Measurements from ENCODE around the gene SLC43A1. TPM values are rescaled to one million over a fixed set of nuclear protein-coding genes. Genes with fewer than 3 reads are reported as not detected.

SLC43A1 gene
- total RNA-seq, 1 donor from 2014 or later = 5.6 TPM

- TF ChIP-seq CTCF (IDR thresholded peaks at IDR 0.05) = no peak
- Mint-ChIP-seq H3K27ac (ENCODE audit: unreplicated experiment) (no peak overlapping the region), H3K27me3 (ENCODE audit: low read depth) (no peaks in the 10 kb centered on the region), H3K4me1 (ENCODE audit: low read depth) (peaks cover 16% of the 10 kb centered on the region), H3K4me3 (ENCODE audit: unreplicated experiment) (peak overlapping the region; percentile 95), H3K9me3 (ENCODE audit: low read depth) (no peaks in the 10 kb centered on the region), H3K36me3 (ENCODE audit: low read depth) (no peaks in the 10 kb centered on the region)
- DNase-seq (ENCODE audit: low spot score) = no peak
Measured at GRCh38 chr11:57516061-57516443, 550 bp upstream of the SLC43A1 start.

- Mint-ChIP-seq H3K27ac (ENCODE audit: unreplicated experiment) (no peak overlapping the region), H3K4me3 (ENCODE audit: unreplicated experiment) (peak overlapping the region; percentile 95), H3K9me3 (ENCODE audit: low read depth) (no peaks in the 10 kb centered on the region), H3K27me3 (ENCODE audit: low read depth) (no peaks in the 10 kb centered on the region), H3K36me3 (ENCODE audit: low read depth) (no peaks in the 10 kb centered on the region), H3K4me1 (ENCODE audit: low read depth) (peaks cover 16% of the 10 kb centered on the region)
- no peak for TF ChIP-seq CTCF (IDR thresholded peaks at IDR 0.05)
- DNase-seq (ENCODE audit: low spot score) = peak; percentile 80
Measured at GRCh38 chr11:57514538-57515331, 767 bp downstream of the SLC43A1 start.

- H3K4me1 Mint-ChIP-seq (ENCODE audit: low read depth) = peaks cover 16% of the 10 kb centered on the region
- peak; percentile 65 for DNase-seq (ENCODE audit: low spot score)
- H3K27ac Mint-ChIP-seq (ENCODE audit: unreplicated experiment) = no peak overlapping the region
- H3K9me3 Mint-ChIP-seq (ENCODE audit: low read depth) = no peaks in the 10 kb centered on the region
- no peaks in the 10 kb centered on the region for H3K27me3 Mint-ChIP-seq (ENCODE audit: low read depth)
- TF ChIP-seq CTCF (IDR thresholded peaks at IDR 0.05) = no peak
- no peaks in the 10 kb centered on the region for H3K36me3 Mint-ChIP-seq (ENCODE audit: low read depth)
- peak overlapping the region; percentile 95 for H3K4me3 Mint-ChIP-seq (ENCODE audit: unreplicated experiment)
Measured at GRCh38 chr11:57513911-57514537, 1.5 kb downstream of the SLC43A1 start.

- no peaks in the 10 kb centered on the region for H3K9me3 Mint-ChIP-seq (ENCODE audit: low read depth)
- H3K4me3 Mint-ChIP-seq (ENCODE audit: unreplicated experiment) = peak overlapping the region; percentile 27
- peaks cover 16% of the 10 kb centered on the region for H3K4me1 Mint-ChIP-seq (ENCODE audit: low read depth)
- TF ChIP-seq CTCF (IDR thresholded peaks at IDR 0.05) = no peak
- H3K27ac Mint-ChIP-seq (ENCODE audit: unreplicated experiment) = no peak overlapping the region
- H3K27me3 Mint-ChIP-seq (ENCODE audit: low read depth) = no peaks in the 10 kb centered on the region
- no peak for DNase-seq (ENCODE audit: low spot score)
- no peaks in the 10 kb centered on the region for H3K36me3 Mint-ChIP-seq (ENCODE audit: low read depth)
Measured at GRCh38 chr11:57513452-57513795, 2.1 kb downstream of the SLC43A1 start.

- Mint-ChIP-seq H3K4me1 (ENCODE audit: low read depth) (peaks cover 16% of the 10 kb centered on the region), H3K9me3 (ENCODE audit: low read depth) (no peaks in the 10 kb centered on the region), H3K27ac (ENCODE audit: unreplicated experiment) (no peak overlapping the region), H3K4me3 (ENCODE audit: unreplicated experiment) (no peak overlapping the region), H3K27me3 (ENCODE audit: low read depth) (no peaks in the 10 kb centered on the region), H3K36me3 (ENCODE audit: low read depth) (no peaks in the 10 kb centered on the region)
- TF ChIP-seq CTCF (IDR thresholded peaks at IDR 0.05) = no peak
- peak; percentile 41 for DNase-seq (ENCODE audit: low spot score)
Measured at GRCh38 chr11:57512646-57513451, 2.7 kb downstream of the SLC43A1 start.
